T-cell (primary cell): Measurements from ENCODE around the gene MAP4. TPM values are rescaled to one million over a fixed set of nuclear protein-coding genes. Genes with fewer than 3 reads are reported as not detected.
"Not testable (repeated sequence)": the region's sequence is repeated elsewhere in the genome, so short reads cannot be mapped to it uniquely, and the experiment has no call there.

ENCODE experiments used
- ATAC-seq, 4 experiments: fragments of 200-7000 bp in 3 of 4; fragments of 150-1000 bp in 1 of 4; cut with Tn5 transposase; replicated peaks in 1 of 4; 1 replicate in 3 of 4; 2 replicates in 1 of 4; pipeline ENCODE4 v1.10.0; 2021; ENCODE audit warnings: moderate library complexity in 3 of 4, mild to moderate bottlenecking in 2 of 4, moderate number of reproducible peaks in 1 of 4
- CTCF ChIA-PET, 2 donors: fragments of 300-600 bp; sonication (Branson Sonifier 250); formaldehyde crosslinking; loops; one replicate each; lab custom pipeline; 2022; ENCODE audit warnings: antibody characterized with exemption in 2 of 2; lab: Charles Lee
- POLR2A ChIA-PET, 2 donors: fragments of 300-600 bp; sonication (Branson Sonifier 250); formaldehyde crosslinking; loops; one replicate each; lab custom pipeline; 2022; ENCODE audit warnings: antibody characterized with exemption in 2 of 2; lab: Charles Lee
- DNase-seq, 35 experiments: peaks; one replicate each; pipeline versions ENCODE4 v3.0.0 to v3.0.0-alpha.2; 2013 to 2023
- H3K27ac ChIP-seq: one replicate; pipeline ENCODE4 v1.5.1; 2013; ENCODE audit warnings: low read length
- H3K27me3 ChIP-seq, 2 experiments: replicated peaks in 1 of 2; 1 replicate in 1 of 2; 2 replicates in 1 of 2; pipeline versions ENCODE4 v1.6.1 to v1.7.0; 2013; ENCODE audit warnings: low read length in 1 of 2, mixed read lengths in 1 of 2; ENCODE audit not compliant: control insufficient read depth in 2 of 2, insufficient read depth in 2 of 2; ENCODE audit errors: extremely low read depth in 1 of 2
- H3K36me3 ChIP-seq, 2 donors: 1 replicate in 1 of 2; 2 replicates in 1 of 2; pipeline versions ENCODE4 v1.6.1 to v1.7.0; 2013; ENCODE audit warnings: low read length in 1 of 2; ENCODE audit not compliant: control insufficient read depth in 2 of 2, insufficient read depth in 1 of 2; ENCODE audit errors: extremely low read depth in 1 of 2
- H3K4me1 ChIP-seq, 2 experiments: 1 replicate in 1 of 2; 2 replicates in 1 of 2; pipeline versions ENCODE4 v1.6.1 to v1.7.0; 2013; ENCODE audit warnings: low read length in 2 of 2, mixed read lengths in 1 of 2; ENCODE audit not compliant: insufficient read depth in 2 of 2, control insufficient read depth in 1 of 2; ENCODE audit errors: extremely low read depth in 1 of 2
- H3K4me3 ChIP-seq, 2 donors: 1 replicate in 1 of 2; 2 replicates in 1 of 2; pipeline versions ENCODE4 v1.5.1 to v1.7.0; 2013; ENCODE audit warnings: mild to moderate bottlenecking in 2 of 2, low read length in 1 of 2, moderate library complexity in 1 of 2; ENCODE audit not compliant: control insufficient read depth in 1 of 2; ENCODE audit errors: extremely low read depth in 1 of 2
- H3K9me3 ChIP-seq: 2 replicates; pipeline ENCODE4 v1.7.0; 2013
- H3K27ac Mint-ChIP-seq, 2 donors: one replicate each; pipeline ENCODE4 v1.8.0; 2020 to 2021; ENCODE audit warnings: mild to moderate bottlenecking in 2 of 2, mixed read lengths in 2 of 2
- H3K27me3 Mint-ChIP-seq, 2 donors: one replicate each; pipeline ENCODE4 v1.8.0; 2021 to 2022; ENCODE audit warnings: mixed read lengths in 2 of 2
- H3K36me3 Mint-ChIP-seq: one replicate; pipeline ENCODE4 v1.8.0; 2021; ENCODE audit warnings: mixed read lengths
- H3K4me1 Mint-ChIP-seq, 3 donors: one replicate each; pipeline ENCODE4 v1.8.0; 2020 to 2022; ENCODE audit warnings: mixed read lengths in 3 of 3, mild to moderate bottlenecking in 1 of 3
- H3K4me3 Mint-ChIP-seq, 3 donors: one replicate each; pipeline ENCODE4 v1.8.0; 2020 to 2022; ENCODE audit warnings: mild to moderate bottlenecking in 3 of 3, mixed read lengths in 3 of 3, moderate library complexity in 3 of 3
- H3K9me3 Mint-ChIP-seq, 3 donors: one replicate each; pipeline ENCODE4 v1.8.0; 2020 to 2022; ENCODE audit warnings: mixed read lengths in 3 of 3
- WGBS: methylation state at CpG from one replicate; pipeline ENCODE4 v1.1.5; 2013; ENCODE audit warnings: missing lambda C conversion rate; ENCODE audit not compliant: insufficient coverage; 5-methylcytosine and 5-hydroxymethylcytosine counted together
- total RNA-seq, 35 experiments: library from RNA in 6 of 35; stranded (reverse) in 6 of 35; fragments of 120-200 nt in 1 of 35; gene quantifications; one replicate each; pipeline versions ENCODE4 v1.2.1 to v1.2.4 and lab custom pipeline; 2013 to 2026

MAP4 gene
- total RNA-seq, 5 donors from 2014 or later (not counting 1 experiment from before 2014, with no cell fraction given) = 60.7 to 85.1 (median 76.7) TPM

DNA sequence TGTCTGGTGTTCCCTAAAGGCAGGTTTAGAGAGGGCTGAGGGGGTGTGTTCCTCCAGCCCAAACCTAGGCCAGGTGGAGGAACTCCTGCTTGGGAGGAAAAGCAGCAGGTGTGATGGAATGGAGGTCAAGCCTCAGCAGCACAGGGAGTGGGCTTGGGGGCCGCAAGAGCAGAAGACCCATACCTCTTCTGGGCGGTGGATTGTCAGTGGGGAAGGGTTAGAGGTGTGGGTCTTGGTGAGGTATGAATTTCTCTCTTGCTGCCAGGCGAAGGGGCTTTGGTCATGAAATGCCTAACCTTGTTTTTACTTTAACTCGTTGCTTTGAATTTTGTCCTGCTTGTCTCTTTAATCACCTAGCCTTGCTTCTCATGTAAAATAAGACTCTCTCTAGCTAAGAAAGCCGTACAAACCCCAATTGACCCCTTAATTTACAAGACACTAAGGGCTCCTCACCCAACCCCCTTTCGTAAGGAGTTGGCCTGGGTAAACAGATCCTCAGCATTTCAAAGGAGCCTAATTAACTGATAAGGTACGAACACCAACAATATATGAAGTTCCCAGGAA is 174.3 kb downstream of the MAP4 start:
- ATAC-seq (no peak), DNase-seq (no peak)
- H3K4me3 ChIP-seq = no peak overlapping the region
- H3K4me1 ChIP-seq = no peaks in the 10 kb centered on the region
- no peaks in the 10 kb centered on the region for H3K9me3 Mint-ChIP-seq
- no peak overlapping the region for H3K4me3 Mint-ChIP-seq
- H3K4me1 Mint-ChIP-seq = peaks cover 0 to 11% (median 3%) of the 10 kb centered on the region in 3 donors
- H3K27ac Mint-ChIP-seq = no peak overlapping the region
- ChIA-PET CTCF (no interaction called here), POLR2A (no interaction called here)
- no peak overlapping the region for H3K27ac ChIP-seq
- no peaks in the 10 kb centered on the region for H3K9me3 ChIP-seq
- H3K27me3 Mint-ChIP-seq = no peaks in the 10 kb centered on the region
- no peaks in the 10 kb centered on the region for H3K27me3 ChIP-seq
- H3K36me3 Mint-ChIP-seq = peaks cover 46% of the 10 kb centered on the region
- H3K36me3 ChIP-seq = peaks cover 44 to 84% of the 10 kb centered on the region in 2 donors
- WGBS = 100% methylated on average over 2 of the region's 7 CpGs

DNA sequence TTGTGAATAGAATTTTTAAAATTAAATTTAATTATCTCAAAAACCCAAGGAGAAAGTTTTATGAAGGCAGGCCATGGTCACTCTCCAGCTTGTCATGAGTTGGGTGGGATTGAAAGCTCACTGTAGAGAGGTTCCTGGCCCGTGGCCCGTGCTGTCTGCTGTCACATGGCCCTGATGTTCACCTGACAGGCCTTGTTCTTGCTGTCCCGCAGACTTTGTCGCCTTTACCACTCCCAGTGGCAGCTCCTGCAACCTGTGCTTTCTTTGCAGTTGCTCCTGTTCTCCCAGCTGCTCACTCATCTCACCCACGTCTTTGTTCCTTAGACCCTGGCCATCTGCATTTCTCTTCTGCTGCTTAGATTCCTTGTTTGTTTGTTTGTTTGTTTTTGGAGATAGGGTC is 177.7 kb downstream of the MAP4 start:
- H3K4me3 ChIP-seq = no peak overlapping the region
- H3K36me3 ChIP-seq = peaks cover 45 to 75% of the 10 kb centered on the region in 2 donors
- DNase-seq = no peak
- no peak for ATAC-seq
- Mint-ChIP-seq H3K36me3 (peaks cover 46% of the 10 kb centered on the region), H3K27ac (no peak overlapping the region), H3K27me3 (no peaks in the 10 kb centered on the region), H3K4me3 (no peak overlapping the region), H3K9me3 (no peaks in the 10 kb centered on the region), H3K4me1 (peaks cover 0 to 5% (median 3%) of the 10 kb centered on the region in 3 donors)
- CTCF ChIA-PET = interaction anchor here (0.6 to 2.9 kb wide), 6 partner anchors 61 to 1450 kb away, joined by 3 to 27 read pairs (median 4); no protein-coding TSS in a partner anchor
- POLR2A ChIA-PET = interaction anchor here in 1 of 2 donors (0.7 kb wide), 1 partner anchor 1147 kb away, joined by 5 read pairs; no protein-coding TSS in a partner anchor
- H3K27ac ChIP-seq = no peak overlapping the region
- no peaks in the 10 kb centered on the region for H3K4me1 ChIP-seq
- no peaks in the 10 kb centered on the region for H3K27me3 ChIP-seq
- 100% methylated on average over 2 of the region's 5 CpGs for WGBS
- no peaks in the 10 kb centered on the region for H3K9me3 ChIP-seq

DNA sequence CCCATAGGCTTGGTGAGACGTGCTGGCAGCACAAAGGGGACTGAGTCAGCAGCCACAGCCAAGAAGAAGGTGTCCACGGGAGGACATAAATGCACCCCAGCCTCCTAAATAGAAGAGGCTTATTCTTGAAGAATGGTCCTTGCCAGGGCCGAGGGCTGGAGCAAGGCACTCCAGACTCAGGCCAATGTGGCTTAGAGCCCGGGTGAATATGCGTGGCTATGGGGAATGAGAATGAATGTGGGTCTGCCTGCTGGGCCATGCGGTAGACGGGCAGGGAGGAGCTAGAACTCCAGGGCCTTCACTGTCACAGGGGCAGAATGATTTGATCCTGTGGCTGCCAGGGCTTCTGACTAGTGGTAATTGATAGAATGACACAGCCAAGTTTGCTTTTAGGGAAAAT is 179.2 kb downstream of the MAP4 start:
- Histone ChIP-seq H3K36me3 (peaks cover 35 to 74% of the 10 kb centered on the region in 2 donors), H3K27me3 (no peaks in the 10 kb centered on the region), H3K9me3 (no peaks in the 10 kb centered on the region), H3K4me1 (no peaks in the 10 kb centered on the region), H3K27ac (no peak overlapping the region), H3K4me3 (no peak overlapping the region)
- no peak for DNase-seq
- POLR2A ChIA-PET = no interaction called here
- WGBS = 95% methylated on average over 6 of the region's 7 CpGs
- peaks cover 0 to 5% (median 3%) of the 10 kb centered on the region in 3 donors for H3K4me1 Mint-ChIP-seq
- no peak for ATAC-seq
- H3K27me3 Mint-ChIP-seq = no peaks in the 10 kb centered on the region
- CTCF ChIA-PET = interaction anchor here (0.6 to 2.9 kb wide), 8 partner anchors 12 to 320 kb away, joined by 3 to 27 read pairs (median 4); no protein-coding TSS in a partner anchor
- peaks cover 47% of the 10 kb centered on the region for H3K36me3 Mint-ChIP-seq
- H3K4me3 Mint-ChIP-seq = no peak overlapping the region
- H3K27ac Mint-ChIP-seq = no peak overlapping the region
- H3K9me3 Mint-ChIP-seq = no peaks in the 10 kb centered on the region

DNA sequence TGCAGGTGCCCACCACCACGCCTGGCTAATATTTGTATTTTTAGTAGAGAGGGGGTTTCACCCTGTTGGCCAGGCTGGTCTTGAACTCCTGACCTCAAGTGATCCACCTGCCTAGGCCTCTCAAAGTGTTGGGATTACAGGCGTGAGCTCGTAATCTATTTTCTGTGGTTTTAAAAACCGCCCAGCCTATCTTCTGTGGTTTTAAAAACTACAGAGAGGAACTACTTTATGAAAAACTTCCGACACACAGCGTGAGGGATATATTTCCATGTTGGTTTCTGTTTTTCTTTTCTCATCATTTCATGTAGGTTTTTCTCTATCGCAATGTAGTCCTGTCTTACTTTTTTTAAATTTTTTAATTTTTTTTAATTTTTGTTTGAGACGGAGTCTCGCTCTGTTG is 186.7 kb downstream of the MAP4 start:
- H3K36me3 Mint-ChIP-seq = peaks cover 38% of the 10 kb centered on the region
- ATAC-seq, DNase-seq, H3K9me3 ChIP-seq, CTCF ChIA-PET, H3K27me3 ChIP-seq, H3K4me3 Mint-ChIP-seq, H3K27ac ChIP-seq, H3K9me3 Mint-ChIP-seq, H3K4me3 ChIP-seq, H3K27me3 Mint-ChIP-seq: not testable (repeated sequence)
- POLR2A ChIA-PET = interaction anchor here in 1 of 2 donors (0.6 kb wide), 1 partner anchor 17 kb away, joined by 5 read pairs; no protein-coding TSS in a partner anchor
- H3K4me1 ChIP-seq = peaks cover 10 to 19% of the 10 kb centered on the region in 2 experiments
- 100% methylated on average over 1 of the region's 9 CpGs for WGBS
- H3K36me3 ChIP-seq = peaks cover 9 to 69% of the 10 kb centered on the region in 2 donors
- H3K4me1 Mint-ChIP-seq = peaks cover 20 to 38% (median 28%) of the 10 kb centered on the region in 3 donors
- H3K27ac Mint-ChIP-seq = peak overlapping the region; percentile 25 to 58

DNA sequence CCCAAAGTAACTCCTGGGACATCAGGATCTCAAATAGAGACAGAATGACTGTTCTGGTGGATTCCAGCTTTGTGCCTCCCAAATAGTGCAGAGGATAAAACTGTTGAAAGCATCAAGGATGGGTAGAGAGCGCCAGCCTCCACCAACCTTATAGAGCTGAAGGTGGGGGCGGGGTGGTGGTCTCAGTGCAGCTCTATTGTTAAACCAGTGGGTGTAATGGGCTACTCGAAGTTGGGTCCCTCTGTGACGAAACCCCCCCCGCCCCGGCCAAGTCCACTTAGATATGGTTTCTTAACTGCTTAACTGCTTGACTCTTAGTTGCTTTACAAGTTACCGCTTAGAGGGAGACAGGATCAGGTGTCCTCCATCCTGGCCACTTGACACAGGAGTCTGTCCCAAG is 190.6 kb downstream of the MAP4 start:
- peaks cover 20 to 36% (median 30%) of the 10 kb centered on the region in 3 donors for H3K4me1 Mint-ChIP-seq
- H3K4me3 ChIP-seq = peak overlapping the region; percentile 77 to 81
- peaks cover 10 to 23% of the 10 kb centered on the region in 2 experiments for H3K4me1 ChIP-seq
- no peaks in the 10 kb centered on the region for H3K9me3 Mint-ChIP-seq
- peaks cover 17% of the 10 kb centered on the region for H3K36me3 Mint-ChIP-seq
- peak overlapping the region; percentile 83 to 87 (median 83) for H3K4me3 Mint-ChIP-seq
- ChIA-PET POLR2A (interaction anchor here (0.5 to 1.1 kb wide), 3 partner anchors 14 to 65 kb away, joined by 3 to 5 read pairs (median 3); no protein-coding TSS in a partner anchor), CTCF (interaction anchor here (0.6 to 2.9 kb wide), 13 partner anchors 10 to 1896 kb away, joined by 3 to 20 read pairs (median 4); partner anchors contain the start of gene DHX30 (in 1 of the 2))
- no peaks in the 10 kb centered on the region for H3K9me3 ChIP-seq
- no peaks in the 10 kb centered on the region for H3K27me3 Mint-ChIP-seq
- H3K27ac Mint-ChIP-seq = peak overlapping the region; percentile 63 to 75
- DNase-seq (no peak), ATAC-seq (no peak)
- no peaks in the 10 kb centered on the region for H3K27me3 ChIP-seq
- H3K36me3 ChIP-seq = peaks cover 0 to 40% of the 10 kb centered on the region in 2 donors
- H3K27ac ChIP-seq = peak overlapping the region; percentile 21
- 63% methylated on average over 4 of the region's 7 CpGs for WGBS

DNA sequence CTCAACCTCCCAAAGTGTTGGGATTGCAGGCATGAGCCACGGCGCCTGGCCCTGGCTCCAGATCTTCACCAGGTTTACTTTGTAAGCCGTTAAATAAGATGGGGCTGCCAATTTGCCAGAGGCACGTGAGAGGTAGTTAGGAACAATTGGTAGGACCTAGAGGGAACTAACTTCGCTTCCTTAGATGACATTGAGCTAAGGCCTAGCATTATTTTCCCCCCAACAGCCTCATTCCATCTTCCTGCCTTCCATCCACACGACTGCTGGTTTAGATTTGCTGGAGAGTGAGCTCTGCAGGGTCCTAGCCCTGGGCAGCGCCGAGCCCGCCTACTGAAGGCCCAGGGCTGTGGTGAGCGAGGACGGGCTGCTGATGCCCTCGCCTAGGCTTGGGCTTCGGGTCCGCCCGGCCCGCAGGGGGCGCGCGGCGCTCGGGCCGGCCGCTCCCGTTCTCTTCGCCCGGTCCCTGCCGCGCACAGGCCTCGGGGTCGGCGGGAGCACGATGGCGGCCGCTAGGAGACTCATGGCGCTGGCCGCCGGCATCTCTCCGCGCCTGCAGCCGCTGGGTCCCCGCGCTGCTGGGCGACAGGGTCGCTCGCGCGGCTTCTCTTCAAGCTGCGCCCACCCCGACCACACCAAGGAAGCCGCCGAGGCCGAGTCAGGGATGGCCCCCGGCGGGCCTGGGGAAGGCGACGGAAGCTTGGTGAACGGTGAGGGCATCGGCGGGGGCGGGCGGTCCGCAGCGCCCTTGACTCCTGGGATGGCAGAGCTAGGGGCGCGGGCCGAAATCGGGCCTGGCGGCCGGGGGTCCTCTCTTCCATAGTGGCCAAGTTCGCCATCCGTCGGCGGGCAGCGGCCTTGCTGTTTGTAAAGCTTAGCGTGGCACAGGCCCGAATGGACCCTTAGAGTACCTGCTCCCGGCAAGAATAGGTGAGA is 191.4 kb downstream of the MAP4 start:
- ChIA-PET POLR2A (interaction anchor here (0.6 to 1.1 kb wide), 2 partner anchors 14 to 40 kb away, joined by 3 to 5 read pairs; no protein-coding TSS in a partner anchor), CTCF (interaction anchor here (0.6 to 2.9 kb wide), 14 partner anchors 12 to 1895 kb away, joined by 3 to 20 read pairs (median 4); partner anchors contain the start of gene DHX30 (in 1 of the 2))
- Mint-ChIP-seq H3K9me3 (no peaks in the 10 kb centered on the region), H3K4me1 (peaks cover 20 to 36% (median 30%) of the 10 kb centered on the region in 3 donors), H3K4me3 (peak overlapping the region; percentile 83 to 87 (median 83)), H3K36me3 (peaks cover 19% of the 10 kb centered on the region), H3K27ac (peak overlapping the region; percentile 68 to 92), H3K27me3 (no peaks in the 10 kb centered on the region)
- WGBS = under 1% methylated on average over 67 of the region's 77 CpGs
- peaks cover 10 to 23% of the 10 kb centered on the region in 2 experiments for H3K4me1 ChIP-seq
- ATAC-seq = peak; percentile 98 to 99 (median 99)
- peaks cover 0 to 39% of the 10 kb centered on the region in 2 donors for H3K36me3 ChIP-seq
- no peaks in the 10 kb centered on the region for H3K9me3 ChIP-seq
- peak overlapping the region; percentile 77 to 81 for H3K4me3 ChIP-seq
- peak; percentile 46 to 89 (median 70) for DNase-seq
- no peaks in the 10 kb centered on the region for H3K27me3 ChIP-seq
- H3K27ac ChIP-seq = peak overlapping the region; percentile 66
